ENCODE data around the gene RTTN. TPM values are rescaled to one million over a fixed set of nuclear protein-coding genes. Genes with fewer than 3 reads are reported as not detected.

The RTTN gene
- total and polyA plus RNA-seq, 9 of the 15 experiments (the other 6 are each of a cell fraction or from before 2014, with no cell fraction given): 3.1 to 18.3 (median 10.6) TPM

GRCh38 chr18:70036168-70036567 is 169.3 kb downstream of the RTTN start:
- CTCF ChIA-PET (ENCODE audit: low intra/inter-chr PET ratio): no interaction called here
- Histone ChIP-seq H3K9me1 (ENCODE audit: control insufficient read depth, insufficient read depth, low read length) (no peaks in the 10 kb centered on the region), H3K4me2 (ENCODE audit: insufficient read depth, low read length) (no peak overlapping the region), H3K36me3 (ENCODE audit: control insufficient read depth, insufficient read depth, low read length) (peaks cover 4% of the 10 kb centered on the region; the same call in 1 of the 3 replicates), H4K20me1 (replicated peaks; ENCODE audit: control insufficient read depth, insufficient read depth, low read length) (no peaks in the 10 kb centered on the region), H2AFZ (ENCODE audit: low read depth, low read length) (no peak overlapping the region), H3K27ac (ENCODE audit: extremely low read depth, low read depth, low read length) (no peak overlapping the region), H3K9me3 (replicated peaks; ENCODE audit: control insufficient read depth, insufficient read depth, low read depth, low read length) (no peaks in the 10 kb centered on the region), H3K4me3 (no peak overlapping the region), H3K27me3 (ENCODE audit: control insufficient read depth in 2 of 2, insufficient read depth in 2 of 2, low read length in 2 of 2) (no peaks in the 10 kb centered on the region), H3K4me1 (replicated peaks in 1 of 2; ENCODE audit: control insufficient read depth in 2 of 2, insufficient read depth in 2 of 2, low read length in 2 of 2) (peaks cover 6 to 9% of the 10 kb centered on the region in 2 experiments; a peak in 4 of 5 replicates), H3K79me2 (ENCODE audit: control insufficient read depth, insufficient read depth, low read length) (no peaks in the 10 kb centered on the region), H3K9ac (ENCODE audit: insufficient read depth in 1 of 2, low read depth in 2 of 2, low read length in 2 of 2) (no peak overlapping the region)
- in situ Hi-C loops (cut with MboI) (no loop called here), intact Hi-C loops (cut with micrococcal nuclease) (no loop called here)
- DNase-seq (ENCODE audit: extremely low read depth in 1 of 4, low spot score in 3 of 4): no peak
- 92% methylated on average over 2 of the region's 2 CpGs for WGBS (ENCODE audit: insufficient coverage, low coverage, missing lambda C conversion rate)
- ATAC-seq: no peak
- no peak for TF ChIP-seq E2F1 (CRISPR knock-in tag; IDR thresholded peaks at IDR 0.05)
- TF ChIP-seq ZNF124 (CRISPR knock-in tag; IDR thresholded peaks at IDR 0.05): no peak
- 0 out of 2 replicates have a peak, but pooled peaks have one; percentile 14 for TF ChIP-seq BCOR (IDR thresholded peaks at IDR 0.05)
- TF ChIP-seq ZBTB12 (CRISPR knock-in tag; IDR thresholded peaks at IDR 0.05): no peak
- no peak for TF ChIP-seq RCOR1 (IDR thresholded peaks at IDR 0.05; ENCODE audit: borderline replicate concordance in 1 of 2, low read depth in 2 of 2, low read length in 2 of 2)
- no peak for TF ChIP-seq DDX20 (tag; IDR thresholded peaks at IDR 0.05; ENCODE audit: low read depth)
- TF ChIP-seq MCM2 (IDR thresholded peaks at IDR 0.05; ENCODE audit: low read depth): no peak
- no peak for TF ChIP-seq HNRNPUL1 (IDR thresholded peaks at IDR 0.05; ENCODE audit: low read length)
- TF ChIP-seq ZNF778 (CRISPR knock-in tag; IDR thresholded peaks at IDR 0.05): no peak
- TF ChIP-seq TAF7 (tag; IDR thresholded peaks at IDR 0.05): no peak
- TF ChIP-seq ZNF707 (CRISPR knock-in tag; conservative IDR thresholded peaks at IDR 0.05): no peak
- TF ChIP-seq PCBP2 (IDR thresholded peaks at IDR 0.05; ENCODE audit: low read depth, low read length, poor library complexity, severe bottlenecking): no peak
- TF ChIP-seq HCFC1 (IDR thresholded peaks at IDR 0.05; ENCODE audit: low read depth, low read length): no peak
- peak; percentile 91 for TF ChIP-seq ZNF146 (CRISPR knock-in tag; IDR thresholded peaks at IDR 0.05; ENCODE audit: unreplicated experiment)
- TF ChIP-seq SIX5 (IDR thresholded peaks at IDR 0.05; ENCODE audit: borderline replicate concordance in 1 of 2, insufficient read depth in 1 of 2, low read depth in 1 of 2, low read length in 2 of 2): no peak
- peak; percentile 44 for TF ChIP-seq RBM25 (IDR thresholded peaks at IDR 0.05; ENCODE audit: low read depth, low read length, severe bottlenecking)
- no peak for TF ChIP-seq L3MBTL2 (IDR thresholded peaks at IDR 0.05)
- TF ChIP-seq UBTF (IDR thresholded peaks at IDR 0.05; ENCODE audit: borderline replicate concordance in 1 of 2, low read depth in 2 of 2, low read length in 2 of 2): no peak
- BruUV-seq (replicated peaks): no TSS peak
- POLR2A ChIA-PET: no interaction called here
- no peak for FAIRE-seq
